K562 (cell line): ENCODE measurements around the gene CYP11A1. TPM values are rescaled to one million over a fixed set of nuclear protein-coding genes. Genes with fewer than 3 reads are reported as not detected.

Source experiments
- ERF ChIP-seq: fragments of 450-650 bp; formaldehyde crosslinking; IDR thresholded peaks from 2 replicates; pipeline ENCODE4 v1.4.0; 2020; ENCODE audit warnings: mild to moderate bottlenecking, mixed read lengths
- PRMT5 ChIP-seq: sonication (generic); formaldehyde crosslinking; IDR thresholded peaks from 2 replicates; pipeline ENCODE4 v1.5.0; 2020; ENCODE audit warnings: missing genetic modification reagents
- USF1 ChIP-seq: sonication (generic); formaldehyde crosslinking; IDR thresholded peaks from 2 replicates; pipeline ENCODE4 v1.9.0; 2022; ENCODE audit warnings: mild to moderate bottlenecking, missing genetic modification reagents
- ZBTB40 ChIP-seq, 2 experiments: fragments of 450-650 bp in 1 of 2; sonication (generic) in 1 of 2; formaldehyde crosslinking in 1 of 2; IDR thresholded peaks; 2 replicates each; pipeline versions ENCODE4 v1.7.1 to v1.9.0; 2016 to 2022; ENCODE audit warnings: inconsistent platforms in 1 of 2, mild to moderate bottlenecking in 1 of 2, missing genetic modification reagents in 1 of 2
- ZNF140 ChIP-seq: fragments of 250-450 bp; sonication (Bioruptor Pico); IDR thresholded peaks from 2 replicates; pipeline ENCODE4 v1.8.0; 2021; ENCODE audit warnings: moderate library complexity, mild to moderate bottlenecking, inconsistent platforms
- ZNF174 ChIP-seq: fragments of 250-450 bp; sonication (Bioruptor Pico); IDR thresholded peaks from 2 replicates; pipeline ENCODE4 v1.4.0; 2020; ENCODE audit warnings: mild to moderate bottlenecking
- ZNF79 ChIP-seq: fragments of 250-450 bp; sonication (Bioruptor Pico); IDR thresholded peaks from 2 replicates; pipeline ENCODE4 v1.4.0; 2020; ENCODE audit warnings: low read depth, mild to moderate bottlenecking, moderate library complexity
- polyA plus RNA-seq, 8 experiments: library from polyadenylated mRNA; depleted of rRNA in 4 of 8; stranded (reverse) in 5 of 8; unstranded in 3 of 8; fragments of >200 nt; fragmentation: Nextera tagmentation in 2 of 8; fragmentation: Illumina TruSeq in 1 of 8; extraction: Ambion mirVana in 2 of 8; extraction: Trizol in 1 of 8; gene quantifications; 2 replicates each; pipeline versions ENCODE4 v1.2.1 to v1.2.3, GENCODE V29; 2011 to 2014; ENCODE audit warnings: inconsistent platforms in 1 of 8, missing spikeins in 1 of 8
- total RNA-seq, 7 experiments: library from RNA; depleted of rRNA in 6 of 7; stranded (reverse); fragments of >200 nt in 6 of 7; fragmentation: Illumina TruSeq in 2 of 7; extraction: Trizol in 2 of 7; gene quantifications; 2 replicates each; pipeline versions ENCODE4 v1.2.1 to v1.2.3, GENCODE V29; 2011 to 2021; ENCODE audit warnings: low replicate concordance in 1 of 7
- TF ChIP-seq, protein P1 (sequence below): sonication (generic); formaldehyde crosslinking; IDR thresholded peaks from 2 replicates; pipeline ENCODE4 v1.8.1; 2023; ENCODE audit warnings: missing genetic modification reagents, mild to moderate bottlenecking, borderline replicate concordance
- TF ChIP-seq, protein P2 (sequence below), 2 experiments: fragments of 450-650 bp; IDR thresholded peaks; 2 replicates each; pipeline ENCODE4 v1.6.1; 2016

Gene CYP11A1
- total and polyA plus RNA-seq, 9 of the 15 experiments (the other 6 are each of a cell fraction or from before 2014, with no cell fraction given): 0.06 to 0.24 (median 0.10) TPM; not detected in 4

- TF ChIP-seq ZBTB40 (IDR thresholded peaks at IDR 0.05) (peak; percentile 67), ZBTB40 (CRISPR knock-in tag; IDR thresholded peaks at IDR 0.05) (peak; percentile 61; the same call in 1 of the 2 replicates), PRMT5 (CRISPR knock-in tag) (peak; percentile 95), ZNF140 (CRISPR knock-in tag) (no peak), ZNF79 (CRISPR knock-in tag) (no peak), ERF (CRISPR knock-in tag) (no peak), USF1 (CRISPR knock-in tag) (peak; percentile 31; the same call in 1 of the 2 replicates), ZNF174 (CRISPR knock-in tag) (no peak)
- TF ChIP-seq, protein P1, sequence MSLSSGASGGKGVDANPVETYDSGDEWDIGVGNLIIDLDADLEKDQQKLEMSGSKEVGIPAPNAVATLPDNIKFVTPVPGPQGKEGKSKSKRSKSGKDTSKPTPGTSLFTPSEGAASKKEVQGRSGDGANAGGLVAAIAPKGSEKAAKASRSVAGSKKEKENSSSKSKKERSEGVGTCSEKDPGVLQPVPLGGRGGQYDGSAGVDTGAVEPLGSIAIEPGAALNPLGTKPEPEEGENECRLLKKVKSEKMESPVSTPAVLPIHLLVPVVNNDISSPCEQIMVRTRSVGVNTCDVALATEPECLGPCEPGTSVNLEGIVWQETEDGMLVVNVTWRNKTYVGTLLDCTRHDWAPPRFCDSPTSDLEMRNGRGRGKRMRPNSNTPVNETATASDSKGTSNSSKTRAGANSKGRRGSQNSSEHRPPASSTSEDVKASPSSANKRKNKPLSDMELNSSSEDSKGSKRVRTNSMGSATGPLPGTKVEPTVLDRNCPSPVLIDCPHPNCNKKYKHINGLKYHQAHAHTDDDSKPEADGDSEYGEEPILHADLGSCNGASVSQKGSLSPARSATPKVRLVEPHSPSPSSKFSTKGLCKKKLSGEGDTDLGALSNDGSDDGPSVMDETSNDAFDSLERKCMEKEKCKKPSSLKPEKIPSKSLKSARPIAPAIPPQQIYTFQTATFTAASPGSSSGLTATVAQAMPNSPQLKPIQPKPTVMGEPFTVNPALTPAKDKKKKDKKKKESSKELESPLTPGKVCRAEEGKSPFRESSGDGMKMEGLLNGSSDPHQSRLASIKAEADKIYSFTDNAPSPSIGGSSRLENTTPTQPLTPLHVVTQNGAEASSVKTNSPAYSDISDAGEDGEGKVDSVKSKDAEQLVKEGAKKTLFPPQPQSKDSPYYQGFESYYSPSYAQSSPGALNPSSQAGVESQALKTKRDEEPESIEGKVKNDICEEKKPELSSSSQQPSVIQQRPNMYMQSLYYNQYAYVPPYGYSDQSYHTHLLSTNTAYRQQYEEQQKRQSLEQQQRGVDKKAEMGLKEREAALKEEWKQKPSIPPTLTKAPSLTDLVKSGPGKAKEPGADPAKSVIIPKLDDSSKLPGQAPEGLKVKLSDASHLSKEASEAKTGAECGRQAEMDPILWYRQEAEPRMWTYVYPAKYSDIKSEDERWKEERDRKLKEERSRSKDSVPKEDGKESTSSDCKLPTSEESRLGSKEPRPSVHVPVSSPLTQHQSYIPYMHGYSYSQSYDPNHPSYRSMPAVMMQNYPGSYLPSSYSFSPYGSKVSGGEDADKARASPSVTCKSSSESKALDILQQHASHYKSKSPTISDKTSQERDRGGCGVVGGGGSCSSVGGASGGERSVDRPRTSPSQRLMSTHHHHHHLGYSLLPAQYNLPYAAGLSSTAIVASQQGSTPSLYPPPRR: no peak
- TF ChIP-seq, protein P2, sequence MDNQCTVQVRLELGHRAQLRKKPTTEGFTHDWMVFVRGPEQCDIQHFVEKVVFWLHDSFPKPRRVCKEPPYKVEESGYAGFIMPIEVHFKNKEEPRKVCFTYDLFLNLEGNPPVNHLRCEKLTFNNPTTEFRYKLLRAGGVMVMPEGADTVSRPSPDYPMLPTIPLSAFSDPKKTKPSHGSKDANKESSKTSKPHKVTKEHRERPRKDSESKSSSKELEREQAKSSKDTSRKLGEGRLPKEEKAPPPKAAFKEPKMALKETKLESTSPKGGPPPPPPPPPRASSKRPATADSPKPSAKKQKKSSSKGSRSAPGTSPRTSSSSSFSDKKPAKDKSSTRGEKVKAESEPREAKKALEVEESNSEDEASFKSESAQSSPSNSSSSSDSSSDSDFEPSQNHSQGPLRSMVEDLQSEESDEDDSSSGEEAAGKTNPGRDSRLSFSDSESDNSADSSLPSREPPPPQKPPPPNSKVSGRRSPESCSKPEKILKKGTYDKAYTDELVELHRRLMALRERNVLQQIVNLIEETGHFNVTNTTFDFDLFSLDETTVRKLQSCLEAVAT (IDR thresholded peaks at IDR 0.05): no peak
These were observed 76.1 kb downstream of the CYP11A1 start (continued) for GRCh38 chr15:74291101-74292071.
